ENCODE data around the gene ATXN7.

The ATXN7 gene

DNA sequence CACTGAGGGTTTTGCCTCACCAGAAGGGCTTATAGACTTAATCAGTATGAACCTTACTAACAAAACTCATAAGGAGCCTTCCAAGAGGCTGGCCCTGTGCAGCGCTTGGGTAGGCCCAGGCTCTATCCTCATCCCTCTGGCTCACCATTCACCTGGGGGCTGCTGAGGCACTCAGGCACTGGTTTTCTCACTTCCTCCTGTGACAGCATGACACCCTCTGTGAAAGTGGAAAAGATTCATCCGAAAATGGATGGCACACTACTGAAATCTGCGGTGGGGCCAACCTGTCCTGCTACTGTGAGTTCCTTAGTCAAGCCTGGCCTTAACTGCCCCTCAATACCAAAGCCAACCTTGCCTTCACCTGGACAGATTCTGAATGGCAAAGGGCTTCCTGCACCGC is 118.3 kb downstream of the ATXN7 start:
- H3K9me3 Mint-ChIP-seq = no peaks in the 10 kb centered on the region
- H3K4me1 Mint-ChIP-seq = peaks cover 46% of the 10 kb centered on the region
- DNase-seq = no peak
- no peak overlapping the region for H3K27ac Mint-ChIP-seq
- peaks cover 37% of the 10 kb centered on the region for H3K36me3 Mint-ChIP-seq (ENCODE audit: low read depth)
- no peaks in the 10 kb centered on the region for H3K27me3 Mint-ChIP-seq (ENCODE audit: low read depth, poor library complexity)
- TF ChIP-seq, protein P1, sequence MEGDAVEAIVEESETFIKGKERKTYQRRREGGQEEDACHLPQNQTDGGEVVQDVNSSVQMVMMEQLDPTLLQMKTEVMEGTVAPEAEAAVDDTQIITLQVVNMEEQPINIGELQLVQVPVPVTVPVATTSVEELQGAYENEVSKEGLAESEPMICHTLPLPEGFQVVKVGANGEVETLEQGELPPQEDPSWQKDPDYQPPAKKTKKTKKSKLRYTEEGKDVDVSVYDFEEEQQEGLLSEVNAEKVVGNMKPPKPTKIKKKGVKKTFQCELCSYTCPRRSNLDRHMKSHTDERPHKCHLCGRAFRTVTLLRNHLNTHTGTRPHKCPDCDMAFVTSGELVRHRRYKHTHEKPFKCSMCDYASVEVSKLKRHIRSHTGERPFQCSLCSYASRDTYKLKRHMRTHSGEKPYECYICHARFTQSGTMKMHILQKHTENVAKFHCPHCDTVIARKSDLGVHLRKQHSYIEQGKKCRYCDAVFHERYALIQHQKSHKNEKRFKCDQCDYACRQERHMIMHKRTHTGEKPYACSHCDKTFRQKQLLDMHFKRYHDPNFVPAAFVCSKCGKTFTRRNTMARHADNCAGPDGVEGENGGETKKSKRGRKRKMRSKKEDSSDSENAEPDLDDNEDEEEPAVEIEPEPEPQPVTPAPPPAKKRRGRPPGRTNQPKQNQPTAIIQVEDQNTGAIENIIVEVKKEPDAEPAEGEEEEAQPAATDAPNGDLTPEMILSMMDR (IDR thresholded peaks at IDR 0.05) = no peak
- no peak overlapping the region for H3K4me3 Mint-ChIP-seq

DNA sequence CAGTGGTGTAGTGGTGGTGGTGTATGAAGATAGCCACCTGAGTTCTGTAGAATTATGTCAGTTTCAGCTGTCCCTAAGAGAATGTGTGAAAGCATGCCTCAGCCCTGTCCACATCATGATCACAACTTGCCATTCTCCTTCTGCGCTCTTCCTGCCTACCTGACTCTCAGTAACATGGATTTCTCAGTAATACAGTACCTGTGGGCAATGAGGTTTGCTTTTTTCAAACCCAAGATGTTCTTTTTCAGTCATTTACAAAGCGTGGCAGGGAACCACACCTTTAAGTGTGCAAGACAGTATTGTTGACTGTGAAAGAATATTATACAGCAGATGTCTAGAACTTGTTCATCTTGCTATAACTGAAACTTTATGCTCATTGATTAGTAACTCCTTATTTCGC is 120.7 kb downstream of the ATXN7 start:
- Mint-ChIP-seq H3K27me3 (ENCODE audit: low read depth, poor library complexity) (no peaks in the 10 kb centered on the region), H3K36me3 (ENCODE audit: low read depth) (peaks cover 59% of the 10 kb centered on the region), H3K27ac (no peak overlapping the region), H3K9me3 (no peaks in the 10 kb centered on the region), H3K4me3 (no peak overlapping the region), H3K4me1 (peaks cover 24% of the 10 kb centered on the region)
- TF ChIP-seq, protein P1 (IDR thresholded peaks at IDR 0.05) = no peak
- DNase-seq = no peak

DNA sequence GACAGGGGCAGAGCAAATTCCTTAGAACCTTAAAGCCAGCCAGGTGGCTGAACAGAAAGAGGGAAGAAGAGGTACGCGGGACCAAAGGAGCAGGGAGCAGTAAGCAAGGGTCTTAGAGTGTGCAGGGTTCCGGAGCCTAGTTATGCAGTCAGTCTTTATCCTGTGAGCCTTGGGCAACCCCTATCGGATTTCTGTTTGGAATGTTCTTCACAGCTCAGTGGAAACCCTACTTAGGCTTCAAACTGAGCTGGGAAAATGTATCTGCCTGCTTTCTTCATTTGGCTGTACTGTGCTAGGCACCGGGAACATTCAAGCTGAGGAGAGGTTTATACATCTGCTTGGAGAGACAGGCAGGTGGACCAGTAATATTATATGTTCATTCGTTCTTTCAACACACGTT is 122.5 kb downstream of the ATXN7 start:
- TF ChIP-seq, protein P1 (IDR thresholded peaks at IDR 0.05) = no peak
- Mint-ChIP-seq H3K27me3 (ENCODE audit: low read depth, poor library complexity) (no peaks in the 10 kb centered on the region), H3K4me3 (no peak overlapping the region), H3K9me3 (no peaks in the 10 kb centered on the region), H3K27ac (peak overlapping the region; percentile 4), H3K36me3 (ENCODE audit: low read depth) (peaks cover 64% of the 10 kb centered on the region), H3K4me1 (peaks cover 15% of the 10 kb centered on the region)
- peak; percentile 22 for DNase-seq

DNA sequence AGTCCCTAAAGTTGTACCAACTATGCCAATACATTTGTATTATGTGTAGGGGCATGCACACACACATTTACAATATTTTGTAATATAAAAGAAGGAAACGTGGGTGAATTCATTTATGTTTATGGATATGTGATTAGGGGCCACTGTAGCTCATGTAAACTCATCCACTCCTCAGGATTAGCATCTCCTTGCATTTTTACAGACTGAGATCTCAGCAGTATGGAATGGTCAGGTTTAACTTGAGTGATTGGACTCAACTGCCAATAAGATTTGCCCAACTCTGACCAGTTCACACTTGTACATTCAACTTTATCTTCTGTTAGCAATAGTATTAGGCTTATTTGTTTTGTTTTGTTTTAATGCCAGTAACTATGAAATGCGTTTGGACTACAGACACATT is 123.2 kb downstream of the ATXN7 start:
- no peaks in the 10 kb centered on the region for H3K27me3 Mint-ChIP-seq (ENCODE audit: low read depth, poor library complexity)
- H3K36me3 Mint-ChIP-seq (ENCODE audit: low read depth) = peaks cover 68% of the 10 kb centered on the region
- H3K9me3 Mint-ChIP-seq = no peaks in the 10 kb centered on the region
- H3K27ac Mint-ChIP-seq = no peak overlapping the region
- TF ChIP-seq, protein P1 (IDR thresholded peaks at IDR 0.05) = no peak
- no peak overlapping the region for H3K4me3 Mint-ChIP-seq
- DNase-seq = no peak
- H3K4me1 Mint-ChIP-seq = peaks cover 15% of the 10 kb centered on the region

DNA sequence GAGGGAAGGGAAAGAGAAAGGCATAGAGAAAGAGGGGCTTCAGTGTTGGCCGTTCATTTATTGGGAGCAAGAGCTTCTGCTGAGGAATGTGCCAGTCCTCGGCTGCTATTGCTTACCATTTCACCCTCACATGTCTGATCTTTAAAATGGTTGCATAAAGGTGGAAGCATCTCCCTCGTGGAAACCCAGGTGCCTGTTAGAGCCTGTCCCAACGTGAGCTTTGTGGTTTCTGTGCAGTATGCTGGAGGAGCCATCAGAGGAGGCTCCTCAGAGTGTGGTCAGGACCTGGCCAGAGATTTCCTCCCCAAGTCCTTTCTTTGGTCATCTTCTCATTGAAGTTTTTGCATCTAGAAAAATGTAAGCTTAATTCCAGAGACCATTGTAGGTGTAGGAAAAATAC is 125.3 kb downstream of the ATXN7 start:
- peaks cover 22% of the 10 kb centered on the region for H3K4me1 Mint-ChIP-seq
- TF ChIP-seq, protein P1 (IDR thresholded peaks at IDR 0.05) = no peak
- DNase-seq = no peak
- no peak overlapping the region for H3K27ac Mint-ChIP-seq
- no peaks in the 10 kb centered on the region for H3K27me3 Mint-ChIP-seq (ENCODE audit: low read depth, poor library complexity)
- peaks cover 60% of the 10 kb centered on the region for H3K36me3 Mint-ChIP-seq (ENCODE audit: low read depth)
- no peaks in the 10 kb centered on the region for H3K9me3 Mint-ChIP-seq
- H3K4me3 Mint-ChIP-seq = no peak overlapping the region

GRCh38 chr3:63990204-63990603 is 126.5 kb downstream of the ATXN7 start:
- no peaks in the 10 kb centered on the region for H3K27me3 Mint-ChIP-seq (ENCODE audit: low read depth, poor library complexity)
- peaks cover 29% of the 10 kb centered on the region for H3K4me1 Mint-ChIP-seq
- H3K4me3 Mint-ChIP-seq = no peak overlapping the region
- no peak for DNase-seq
- H3K9me3 Mint-ChIP-seq = no peaks in the 10 kb centered on the region
- no peak overlapping the region for H3K27ac Mint-ChIP-seq
- TF ChIP-seq, protein P1 (IDR thresholded peaks at IDR 0.05) = no peak
- H3K36me3 Mint-ChIP-seq (ENCODE audit: low read depth) = peaks cover 54% of the 10 kb centered on the region

Data from nephron progenitor cell (in vitro differentiated cells).